ENCODE measurements around the gene MYCN.

GRCh38 chr2:15941871-15942710 is 1.7 kb downstream of the MYCN start:
- no peak for TF ChIP-seq CTCF (conservative IDR thresholded peaks at IDR 0.05 in 1 of 2, IDR thresholded peaks at IDR 0.05 in 1 of 2; ENCODE audit: low read depth in 1 of 2, low read length in 2 of 2)
- TF ChIP-seq EZH2 (IDR thresholded peaks at IDR 0.05; ENCODE audit: low read length, missing control alignments), result peak; percentile 96

Measured in fibroblast of lung (primary cell).